Pancreas (tissue), 10 donors: ENCODE measurements around the gene ETV4. TPM values are rescaled to one million over a fixed set of nuclear protein-coding genes. Genes with fewer than 3 reads are reported as not detected.

Source experiments
- ATAC-seq, 4 donors: fragments of 200-7000 bp; cut with Tn5 transposase; one replicate each; pipeline versions ENCODE4 v1.8.0 to v1.9.1; 2020; ENCODE audit warnings: mild to moderate bottlenecking in 4 of 4, moderate library complexity in 4 of 4
- DNase-seq, 6 donors: peaks; one replicate each; pipeline ENCODE4 v3.0.0-alpha.2; 2020
- FAIRE-seq: peaks from 2 replicates; lab custom pipeline; 2012; peaks lifted over from hg19 to GRCh38; lab: Jason Lieb, UNC
- H3K27ac ChIP-seq, 4 donors: fragments of 200-600 bp; sonication (generic); 1 replicate in 3 of 4; 2 replicates in 1 of 4; pipeline versions ENCODE4 v1.5.0 to v1.8.0; 2020
- H3K27me3 ChIP-seq, 4 donors: fragments of 200-600 bp; one replicate each; pipeline ENCODE4 v1.8.0; 2021
- H3K36me3 ChIP-seq, 3 donors: fragments of 200-600 bp; sonication (generic) in 1 of 3; one replicate each; pipeline versions ENCODE4 v1.5.0 to v1.8.0; 2020 to 2021
- H3K4me1 ChIP-seq, 3 donors: fragments of 200-600 bp; one replicate each; pipeline ENCODE4 v1.8.0; 2021
- H3K4me3 ChIP-seq, 4 donors: fragments of 200-600 bp; sonication (generic) in 2 of 4; one replicate each; pipeline versions ENCODE4 v1.5.0 to v1.8.0; 2020 to 2021
- H3K9me3 ChIP-seq, 4 donors: fragments of 200-600 bp; one replicate each; pipeline ENCODE4 v1.8.0; 2021
- CTCF ChIP-seq, 4 donors: fragments of 200-600 bp; sonication (generic) in 3 of 4; IDR thresholded peaks; one replicate each; pipeline versions ENCODE4 v1.5.0 to v1.8.0; 2021; ENCODE audit warnings: antibody characterized with exemption in 4 of 4
- WGBS, 2 donors: extraction: QIAGEN DNeasy Blood & Tissue Kit; methylation state at CpG; one replicate each; pipeline ENCODE4 v1.1.7; 2013; 5-methylcytosine and 5-hydroxymethylcytosine counted together
- intact Hi-C, 3 donors: fragments of 100-400 bp; cut with DNase I; formaldehyde crosslinking; loops; one replicate each; pipeline versions ENCODE4 v1.11.1 to v1.14.2; 2022
- polyA plus RNA-seq, 2 donors: library from polyadenylated mRNA; stranded (reverse); fragments of 200-250 nt; gene quantifications; one replicate each; pipeline ENCODE4 v1.2.3, GENCODE V29; 2013
- total RNA-seq, 6 donors: library from RNA; stranded (reverse); fragmentation: NEBNext Ultra II Directional in 4 of 6; extraction: Animal tissue kit (Norgen Biotek cat#: 25700) in 4 of 6; gene quantifications; one replicate each; pipeline versions ENCODE4 v1.2.1 to v1.2.4, GENCODE V29; 2021 to 2023
- donor health status: healthy with polysubstance abuse.
- donor health status: DM: no; HTN: no; CAD: no; lungs with moderate emphysema.
- donor health status: DM: no; HTN: no; CAD: no.
- donor health status: control.
- donor health status: control.
- donor health status: Bipolar disorder and iron deficiency.
- donor health status: DM: yes; HTN: yes; CAD: no.
- donor health status: DM: no; HTN: no; CAD: no.
- donor health status: DM: no; HTN: no; CAD: no.
- donor health status: DM: yes; HTN: yes; CAD: no.

ETV4 gene
- total and polyA plus RNA-seq, 8 donors = 1.7 to 16.4 (median 5.0) TPM

GRCh38 chr17:43570518-43570928 lies 24.4 kb upstream of the ETV4 start:
- 77 to 89% methylated on average over 3 of the region's 3 CpGs for WGBS, 2 donors
- intact Hi-C loops = no loop called here

GRCh38 chr17:43568506-43569082 lies 22.5 kb upstream of the ETV4 start:
- intact Hi-C loops = loop anchor here in 1 of 3 donors (10.0 kb wide), 1 partner anchor 186 kb away; the partner anchor contains the start of gene SOST
- DNase-seq = no peak
- 79 to 88% methylated on average over 5 of the region's 5 CpGs for WGBS, 2 donors
- no peak overlapping the region for H3K4me3 ChIP-seq
- no peaks in the 10 kb centered on the region for H3K9me3 ChIP-seq
- no peak for ATAC-seq
- no peak for FAIRE-seq
- no peaks in the 10 kb centered on the region for H3K4me1 ChIP-seq
- no peaks in the 10 kb centered on the region for H3K27me3 ChIP-seq
- no peaks in the 10 kb centered on the region for H3K36me3 ChIP-seq
- TF ChIP-seq CTCF (IDR thresholded peaks at IDR 0.05) = no peak
- no peak overlapping the region for H3K27ac ChIP-seq

More at GRCh38 chr17:43570518-43570928, 24.4 kb upstream of the ETV4 start:
- FAIRE-seq (no peak), ATAC-seq (no peak), DNase-seq (no peak)
- Histone ChIP-seq H3K9me3 (no peaks in the 10 kb centered on the region), H3K4me3 (no peak overlapping the region), H3K27ac (no peak overlapping the region), H3K4me1 (no peaks in the 10 kb centered on the region), H3K36me3 (no peaks in the 10 kb centered on the region), H3K27me3 (no peaks in the 10 kb centered on the region)
- no peak for TF ChIP-seq CTCF (IDR thresholded peaks at IDR 0.05)

- Histone ChIP-seq H3K27ac (no peak overlapping the region), H3K36me3 (no peaks in the 10 kb centered on the region), H3K9me3 (no peaks in the 10 kb centered on the region), H3K27me3 (no peaks in the 10 kb centered on the region), H3K4me3 (no peak overlapping the region), H3K4me1 (no peaks in the 10 kb centered on the region)
- TF ChIP-seq CTCF (IDR thresholded peaks at IDR 0.05) = no peak
- intact Hi-C loops = loop anchor here in 1 of 3 donors (10.0 kb wide), 1 partner anchor 191 kb away; the partner anchor contains the start of gene SOST
- DNase-seq (no peak), FAIRE-seq (no peak), ATAC-seq (no peak)
- WGBS, 2 donors = 56 to 60% methylated on average over 15 of the region's 15 CpGs
Measured at GRCh38 chr17:43563600-43564594, 17.8 kb upstream of the ETV4 start.

- H3K4me3 ChIP-seq = no peak overlapping the region
- no peak for FAIRE-seq
- no peak for TF ChIP-seq CTCF (IDR thresholded peaks at IDR 0.05)
- H3K9me3 ChIP-seq = no peaks in the 10 kb centered on the region
- DNase-seq = no peak
- H3K27me3 ChIP-seq = no peaks in the 10 kb centered on the region
- H3K4me1 ChIP-seq = no peaks in the 10 kb centered on the region
- ATAC-seq = no peak
- no peak overlapping the region for H3K27ac ChIP-seq
- no peaks in the 10 kb centered on the region for H3K36me3 ChIP-seq
- intact Hi-C loops = loop anchor here in 1 of 3 donors (10.0 kb wide), 1 partner anchor 192 kb away; the partner anchor contains the start of gene SOST
- WGBS, 2 donors = 31% methylated on average over 19 of the region's 19 CpGs
Measured at GRCh38 chr17:43562679-43563599, 16.8 kb upstream of the ETV4 start.
